ENCODE results near the gene RAD9A.
"Not testable (repeated sequence)": the region's sequence is repeated elsewhere in the genome, so short reads cannot be mapped to it uniquely, and the experiment has no call there.

RAD9A gene

DNA sequence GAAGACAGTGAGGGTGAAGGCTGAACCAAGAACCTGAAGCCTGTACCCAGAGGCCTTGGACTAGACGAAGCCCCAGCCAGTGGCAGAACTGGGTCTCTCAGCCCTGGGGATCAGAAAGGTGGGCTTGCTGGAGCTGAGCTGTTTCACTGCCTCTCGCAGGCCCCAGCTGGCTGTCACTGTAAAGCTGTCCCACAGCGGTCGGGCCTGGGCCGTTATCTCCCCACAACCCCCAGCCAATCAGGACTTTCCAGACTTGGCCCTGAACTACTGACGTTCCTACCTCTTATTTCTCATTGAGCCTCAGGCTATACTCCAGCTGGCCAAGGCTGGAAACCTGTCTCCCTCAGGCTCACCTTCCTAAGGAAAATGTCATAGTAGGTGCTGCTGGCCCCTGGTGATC lies 5.8 kb downstream of the RAD9A start:
- no peak for ATAC-seq

DNA sequence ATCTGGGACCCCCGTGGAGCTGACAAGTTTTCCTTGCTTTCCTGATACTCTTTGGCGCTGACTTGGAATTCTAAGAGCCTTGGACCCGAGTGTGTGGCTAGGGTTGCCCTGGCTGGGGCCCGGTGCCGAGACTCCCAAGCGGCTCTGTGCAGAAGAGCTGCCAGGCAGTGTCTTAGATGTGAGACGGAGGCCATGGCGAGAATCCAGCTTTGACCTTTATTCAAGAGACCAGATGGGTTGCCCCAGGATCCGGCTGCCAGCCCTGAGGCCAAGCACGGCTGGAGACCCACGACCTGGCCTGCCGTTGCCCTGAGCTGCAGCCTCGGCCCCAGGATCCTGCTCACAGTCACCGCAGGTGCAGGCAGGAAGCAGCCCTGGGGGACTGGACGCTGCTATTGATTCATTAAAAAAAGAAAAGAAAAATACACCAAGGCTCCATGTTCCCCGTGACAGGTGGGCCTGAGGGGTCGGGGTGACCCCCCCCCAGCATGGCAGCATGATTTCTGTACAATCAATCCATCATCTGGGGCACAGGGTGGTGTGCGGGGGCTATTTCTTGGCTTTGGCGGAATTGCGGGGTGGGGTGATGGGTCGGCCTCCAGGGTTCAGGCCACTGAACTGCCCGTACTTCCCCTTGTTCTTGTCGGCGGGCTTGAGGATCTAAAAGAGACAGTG lies 6.3 kb downstream of the RAD9A start:
- ATAC-seq: no peak

DNA sequence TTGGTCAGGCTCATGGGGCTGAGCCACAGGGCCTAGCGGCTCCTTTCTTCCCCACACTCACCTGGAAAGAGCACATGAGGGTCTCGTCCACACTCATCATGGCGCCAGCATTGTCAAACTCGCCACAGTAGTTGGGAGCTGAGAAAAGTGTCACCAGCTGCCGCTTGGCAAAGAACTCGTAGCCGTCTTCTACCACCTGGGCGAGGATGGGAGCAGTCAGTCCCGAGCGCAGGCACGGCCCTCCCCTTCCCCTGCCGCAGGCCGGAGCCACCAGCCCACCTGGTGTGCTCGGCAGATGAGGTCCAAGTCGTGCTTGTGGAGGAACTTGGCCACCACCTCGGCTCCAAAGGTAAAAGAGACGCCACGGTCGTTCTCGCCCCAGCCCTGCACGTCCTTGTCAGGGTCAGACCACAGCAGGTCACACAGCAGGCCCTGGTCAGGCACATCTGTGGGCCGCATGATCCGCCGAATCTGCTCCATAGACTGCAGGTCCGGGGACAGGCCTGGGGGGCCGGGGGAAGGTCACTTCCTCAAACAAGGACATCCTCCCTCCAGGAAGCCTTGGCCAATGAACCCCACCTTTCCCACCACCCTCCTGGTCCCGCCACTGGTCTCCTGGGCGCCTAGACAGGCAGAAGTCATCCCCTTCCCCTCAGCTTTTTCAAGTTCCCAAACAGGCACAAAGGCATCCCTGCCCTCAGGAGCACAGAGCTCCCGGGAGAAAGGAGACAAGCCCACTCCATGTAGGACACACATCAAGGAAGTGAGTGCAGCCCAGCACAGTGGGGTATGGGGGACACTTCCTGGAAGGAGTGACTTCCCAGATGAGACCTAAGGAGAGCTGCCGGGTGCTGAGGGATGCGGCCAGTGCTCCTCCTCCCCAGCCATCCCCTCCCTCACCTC lies 7.1 kb downstream of the RAD9A start:
- no peak for ATAC-seq

DNA sequence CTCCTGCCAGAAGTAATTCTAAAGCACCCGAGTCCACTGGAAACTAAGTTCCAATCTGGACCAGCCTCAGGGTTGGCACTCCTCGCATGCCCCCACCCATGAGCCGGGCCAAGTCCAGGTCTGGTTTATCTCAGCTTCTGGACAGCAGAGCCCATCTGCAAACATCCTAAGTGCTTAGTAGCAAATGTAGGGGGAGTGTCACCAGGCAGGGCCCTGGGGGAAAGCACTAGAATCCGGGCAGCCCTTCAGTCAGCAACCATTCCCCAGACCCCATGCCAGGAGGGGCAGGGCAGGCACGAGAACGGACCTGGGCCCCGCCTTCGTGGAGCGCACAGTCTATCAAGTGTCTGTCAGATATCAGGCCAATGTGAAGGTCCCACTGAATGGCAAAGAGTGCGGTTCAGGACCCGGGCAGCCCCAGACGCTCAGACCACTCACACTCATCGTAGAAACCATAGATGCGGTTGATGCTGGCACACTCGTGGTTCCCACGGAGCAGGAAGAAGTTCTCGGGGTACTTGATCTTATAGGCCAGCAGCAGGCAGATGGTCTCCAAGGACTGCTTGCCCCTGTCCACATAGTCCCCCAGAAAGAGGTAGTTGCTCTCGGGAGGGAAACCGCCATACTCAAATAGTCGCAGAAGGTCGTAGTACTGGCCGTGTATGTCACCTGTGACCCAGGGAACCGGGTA lies 8.6 kb downstream of the RAD9A start:
- ATAC-seq: no peak

DNA sequence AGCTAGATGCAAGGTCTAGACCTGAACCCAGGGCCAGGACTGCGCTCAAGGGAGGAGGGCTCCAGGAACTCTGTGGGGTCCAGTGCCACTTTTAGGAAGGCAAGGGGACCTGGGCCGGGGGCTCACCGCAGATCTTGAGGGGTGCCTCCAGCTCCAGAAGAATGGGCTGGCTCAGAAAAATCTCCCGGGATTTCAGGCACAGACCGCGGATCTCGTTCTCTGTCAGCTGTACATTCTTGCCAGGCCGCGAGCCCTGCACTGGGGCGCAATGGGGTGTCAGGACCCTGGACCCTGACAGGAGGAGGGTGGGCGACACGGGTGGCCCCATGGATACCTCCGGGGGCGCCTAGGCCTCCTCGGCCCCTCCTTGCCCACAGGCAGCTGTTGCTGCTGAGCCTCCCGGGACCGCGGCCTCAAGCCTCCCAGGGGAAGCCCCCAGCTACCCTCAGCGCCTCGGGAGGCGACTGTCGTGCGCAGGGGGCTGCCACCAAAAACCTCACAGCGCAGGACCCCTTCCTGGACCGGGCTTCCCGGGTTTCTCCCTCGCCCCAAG lies 9.2 kb downstream of the RAD9A start:
- ATAC-seq: peak in 1 of 2 donors; percentile 0

DNA sequence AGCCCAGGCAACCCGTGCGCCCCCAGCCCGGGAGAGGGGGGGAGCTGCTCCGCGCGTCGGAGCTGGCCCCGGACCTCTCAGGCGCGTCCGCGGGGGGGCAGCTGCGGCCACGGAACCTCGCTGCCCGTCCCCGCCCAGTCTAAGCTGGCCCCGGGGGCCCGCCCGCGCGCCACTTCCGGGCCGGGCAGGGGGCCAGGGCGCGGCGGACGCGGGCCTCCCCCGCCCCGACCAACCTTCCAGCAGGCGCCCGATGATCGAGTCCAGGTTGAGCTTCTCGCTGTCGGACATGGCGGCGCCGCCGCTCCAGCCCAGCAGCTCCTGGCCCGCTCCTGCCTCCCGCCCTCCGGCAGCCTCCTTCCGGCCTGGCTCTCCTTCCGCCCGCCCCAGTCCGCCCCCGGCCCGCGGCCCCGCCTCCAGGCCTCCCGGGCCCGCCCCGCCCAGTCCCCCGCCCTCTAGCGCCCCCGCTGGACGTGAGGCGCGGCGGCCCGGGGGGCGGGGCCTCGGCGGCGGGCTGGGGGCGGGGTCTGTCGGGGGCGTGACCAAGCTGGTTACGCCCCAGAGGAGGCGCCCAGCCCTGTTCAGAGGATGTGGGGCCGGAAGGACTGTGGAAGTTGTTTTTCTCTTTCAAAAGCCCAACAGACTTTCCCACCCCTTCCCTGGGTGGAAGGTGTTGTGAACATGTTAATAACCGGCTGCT lies 9.9 kb downstream of the RAD9A start, which contains the start of gene PPP1CA:
Gene PPP1CA (minus strand): TSS at position 364 of the 697 bp plus-strand sequence. CDS start 76 bp downstream, at position 288.
- ATAC-seq: peak; percentile 74 to 76

DNA sequence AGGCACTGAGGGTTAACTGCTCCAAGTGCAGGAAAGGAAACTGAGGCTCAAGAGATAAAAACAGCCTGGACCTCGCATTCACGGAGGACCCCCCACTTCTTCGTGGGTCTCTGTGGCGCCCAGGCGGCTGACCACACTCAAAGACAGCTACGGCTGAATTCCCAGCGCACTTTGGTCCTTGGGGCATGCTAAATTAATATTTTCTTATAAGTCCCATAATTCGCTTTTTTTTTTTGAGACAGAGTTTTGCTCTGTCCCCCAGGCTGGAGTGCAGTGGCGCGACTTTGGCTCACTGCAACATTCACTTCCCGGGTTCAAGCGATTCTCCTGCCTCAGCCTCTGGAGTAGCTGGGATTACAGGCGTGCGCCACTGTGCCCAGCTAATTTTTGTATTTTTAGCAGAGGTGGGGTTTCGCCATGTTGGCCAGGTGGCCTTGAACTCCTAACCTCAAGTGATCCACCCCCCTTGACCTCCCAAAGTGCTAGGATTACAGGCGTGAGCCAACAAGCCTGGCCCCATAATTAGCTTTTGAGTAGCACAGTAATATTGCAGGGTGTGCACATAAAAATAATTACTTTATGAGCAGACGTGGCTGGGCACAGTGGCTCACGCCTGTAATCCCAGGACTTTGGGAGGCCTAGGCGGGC lies 10.5 kb downstream of the RAD9A start:
- ATAC-seq: not testable (repeated sequence)

DNA sequence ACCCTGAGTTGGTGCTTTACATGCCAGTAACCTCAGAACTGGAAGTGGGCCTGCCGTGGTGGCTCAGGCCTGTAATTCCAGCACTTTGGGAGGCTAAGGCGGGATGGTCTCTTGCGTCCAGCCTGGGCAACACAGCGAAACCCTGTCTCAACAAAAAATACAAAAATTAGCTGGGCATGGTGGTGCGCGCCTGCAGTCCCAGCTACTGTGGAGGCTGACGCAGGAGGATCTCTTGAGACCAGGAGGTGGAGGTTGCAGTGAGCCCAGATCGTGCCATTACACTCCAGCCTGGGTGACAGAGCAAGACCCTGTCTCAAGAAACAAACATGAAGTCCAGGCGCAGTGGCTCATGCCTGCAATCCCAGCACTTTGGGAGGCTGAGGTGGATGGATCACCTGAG lies 11.3 kb downstream of the RAD9A start:
- not testable (repeated sequence) for ATAC-seq

DNA sequence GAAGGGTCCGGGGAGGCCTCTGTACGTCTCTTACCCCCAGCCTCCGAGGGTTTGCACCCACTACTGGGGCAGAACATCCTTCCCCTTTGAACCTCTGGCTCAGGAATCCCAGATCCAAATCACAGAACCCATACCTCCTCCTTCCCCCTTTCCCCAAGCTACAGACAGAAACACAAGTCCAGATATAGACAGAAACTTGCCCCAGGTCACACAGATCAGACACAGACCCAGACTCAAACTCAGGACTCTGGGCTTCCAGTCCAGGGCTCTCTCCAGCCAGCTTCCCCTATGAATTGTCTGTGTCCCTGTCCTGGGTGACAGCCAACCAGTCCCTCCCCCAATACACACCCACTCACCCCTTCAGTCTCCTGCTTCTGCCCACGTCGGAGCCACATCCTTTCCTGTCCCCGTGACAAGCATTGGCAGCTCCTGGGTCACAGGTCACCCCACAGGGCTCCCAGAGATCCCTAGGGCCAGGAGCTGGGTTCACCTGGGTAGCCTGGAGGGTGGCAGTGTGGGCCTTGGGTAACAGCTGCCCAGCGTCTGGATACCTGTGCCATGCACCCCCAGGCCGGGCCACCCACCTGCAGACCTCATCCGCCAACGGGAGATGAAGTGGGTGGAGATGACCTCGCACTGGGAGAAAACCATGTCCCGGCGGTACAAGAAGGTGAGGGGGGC lies 12.9 kb downstream of the RAD9A start:
- no peak for ATAC-seq

DNA sequence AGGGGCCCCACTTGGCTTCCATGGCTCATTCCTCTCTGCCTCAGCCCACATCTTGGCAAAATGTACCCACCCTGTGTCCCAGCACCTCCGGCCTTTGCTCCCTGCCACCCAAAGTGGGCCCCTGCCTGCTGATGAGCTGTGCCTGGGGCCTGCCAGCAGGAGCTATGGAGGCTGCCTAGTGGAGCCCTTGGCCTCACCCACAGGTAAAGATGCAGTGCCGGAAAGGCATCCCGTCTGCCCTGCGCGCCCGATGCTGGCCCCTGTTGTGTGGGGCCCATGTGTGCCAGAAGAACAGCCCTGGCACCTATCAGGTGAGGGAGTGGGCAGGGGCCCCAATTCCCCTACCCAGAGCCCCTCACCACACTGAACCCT lies 13.4 kb downstream of the RAD9A start:
- no peak for ATAC-seq

DNA sequence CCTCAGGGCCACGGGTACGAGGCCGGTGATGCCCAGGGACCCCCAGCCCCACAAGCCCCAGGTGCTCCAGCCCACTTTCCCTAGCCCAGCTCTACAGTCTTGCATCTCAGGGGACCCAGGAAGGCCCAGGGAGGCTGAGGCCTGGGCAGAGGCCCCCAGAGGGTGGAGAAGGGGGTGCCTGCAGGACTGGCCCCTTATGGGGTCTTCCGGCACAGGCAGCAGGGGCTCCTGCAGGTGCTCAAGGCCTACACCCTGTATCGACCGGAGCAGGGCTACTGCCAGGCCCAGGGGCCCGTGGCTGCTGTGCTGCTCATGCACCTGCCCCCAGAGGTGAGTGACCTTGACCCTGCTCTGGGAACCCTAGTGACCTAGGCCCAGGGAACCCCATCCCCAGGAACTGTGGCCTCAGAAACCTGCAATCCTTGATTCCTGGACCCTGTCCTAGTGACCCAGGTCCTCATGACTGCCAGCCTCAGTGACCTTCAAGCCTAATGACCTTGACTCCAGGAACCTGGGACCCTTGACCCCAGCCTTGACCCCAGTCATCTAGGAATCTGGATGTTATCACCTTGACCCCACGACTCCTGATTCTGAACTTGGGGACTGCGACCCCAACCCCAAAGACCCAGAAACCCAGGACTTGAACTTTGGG lies 14.0 kb downstream of the RAD9A start:
- no peak for ATAC-seq

DNA sequence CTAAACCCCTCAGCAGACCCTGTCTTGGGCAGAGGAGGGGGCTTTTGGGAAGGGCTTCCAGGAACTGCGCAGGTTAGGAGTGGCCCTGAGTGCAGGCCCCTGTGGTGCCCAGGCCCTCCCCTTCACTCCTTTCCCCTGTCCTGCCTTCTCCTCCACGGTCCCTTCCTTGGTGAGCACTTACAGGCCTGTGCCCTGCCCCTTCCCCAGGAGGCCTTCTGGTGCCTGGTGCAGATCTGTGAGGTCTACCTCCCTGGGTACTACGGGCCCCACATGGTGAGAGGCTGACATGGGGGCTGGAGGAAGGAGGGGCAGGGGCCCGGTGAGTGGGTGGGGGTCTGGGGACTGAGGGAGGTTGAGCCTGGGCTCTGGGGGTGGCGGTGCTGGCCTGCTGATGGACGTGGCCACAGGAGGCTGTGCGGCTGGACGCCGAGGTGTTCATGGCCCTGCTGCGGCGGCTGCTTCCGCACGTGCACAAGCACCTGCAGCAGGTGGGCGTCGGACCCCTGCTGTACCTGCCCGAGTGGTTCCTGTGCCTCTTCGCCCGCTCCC lies 14.7 kb downstream of the RAD9A start:
- no peak for ATAC-seq

DNA sequence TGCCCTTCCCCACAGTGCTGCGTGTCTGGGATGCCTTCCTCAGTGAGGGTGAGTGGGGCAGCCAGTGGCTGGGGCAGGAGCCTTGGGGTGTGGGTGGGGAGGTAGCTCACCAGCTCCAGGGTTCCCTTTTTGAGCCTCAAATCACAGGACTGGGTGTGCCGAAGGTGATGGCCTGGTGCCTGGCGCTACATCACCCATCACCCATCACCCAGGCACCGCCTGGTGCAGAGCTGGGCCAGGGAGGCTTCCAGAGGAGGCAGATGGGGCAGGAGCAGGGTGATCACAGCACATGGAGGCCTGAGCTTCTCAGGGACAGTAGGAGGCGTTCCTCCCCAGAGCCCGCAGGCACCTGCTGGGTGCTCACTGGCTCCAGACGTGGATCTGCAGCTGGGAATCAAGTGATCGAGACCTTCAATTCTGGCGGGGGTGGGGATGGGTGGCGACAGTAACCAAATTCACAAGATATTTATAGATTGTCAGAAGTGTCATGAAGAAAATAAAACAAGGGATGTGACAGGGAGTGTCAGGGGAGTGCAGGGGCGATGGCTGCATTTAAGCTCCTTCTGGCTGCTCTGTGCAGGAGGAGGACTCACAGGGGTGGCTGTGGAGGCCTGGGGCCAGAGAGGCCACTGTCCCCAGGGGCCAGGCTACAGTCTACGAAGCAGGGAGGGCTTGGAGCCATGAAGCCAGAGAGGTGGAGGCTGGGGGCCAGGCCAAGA lies 15.3 kb downstream of the RAD9A start:
- no peak for ATAC-seq

DNA sequence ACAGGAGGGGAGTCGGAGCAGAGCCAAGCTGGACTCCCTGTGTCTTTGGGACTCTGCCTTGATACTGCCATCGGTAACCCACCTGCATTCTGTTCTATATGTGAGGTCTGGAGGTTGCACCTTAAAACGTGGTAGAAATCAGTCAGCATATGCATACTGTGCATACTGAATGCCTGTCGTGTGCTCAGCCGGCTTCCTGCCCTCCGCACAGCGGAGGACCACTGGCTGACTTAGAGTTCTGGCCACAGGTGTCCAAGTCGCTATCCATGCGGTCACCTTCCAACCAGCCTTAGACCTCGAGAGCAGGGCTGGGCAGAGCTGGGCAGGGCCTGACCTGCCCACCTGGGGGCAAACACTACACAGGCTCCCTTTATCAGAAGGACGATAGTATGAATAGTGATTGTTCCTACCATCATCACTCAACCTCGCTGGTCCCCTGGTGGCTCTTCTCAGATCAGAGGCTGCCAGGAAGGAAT lies 15.9 kb downstream of the RAD9A start:
- no peak for ATAC-seq

DNA sequence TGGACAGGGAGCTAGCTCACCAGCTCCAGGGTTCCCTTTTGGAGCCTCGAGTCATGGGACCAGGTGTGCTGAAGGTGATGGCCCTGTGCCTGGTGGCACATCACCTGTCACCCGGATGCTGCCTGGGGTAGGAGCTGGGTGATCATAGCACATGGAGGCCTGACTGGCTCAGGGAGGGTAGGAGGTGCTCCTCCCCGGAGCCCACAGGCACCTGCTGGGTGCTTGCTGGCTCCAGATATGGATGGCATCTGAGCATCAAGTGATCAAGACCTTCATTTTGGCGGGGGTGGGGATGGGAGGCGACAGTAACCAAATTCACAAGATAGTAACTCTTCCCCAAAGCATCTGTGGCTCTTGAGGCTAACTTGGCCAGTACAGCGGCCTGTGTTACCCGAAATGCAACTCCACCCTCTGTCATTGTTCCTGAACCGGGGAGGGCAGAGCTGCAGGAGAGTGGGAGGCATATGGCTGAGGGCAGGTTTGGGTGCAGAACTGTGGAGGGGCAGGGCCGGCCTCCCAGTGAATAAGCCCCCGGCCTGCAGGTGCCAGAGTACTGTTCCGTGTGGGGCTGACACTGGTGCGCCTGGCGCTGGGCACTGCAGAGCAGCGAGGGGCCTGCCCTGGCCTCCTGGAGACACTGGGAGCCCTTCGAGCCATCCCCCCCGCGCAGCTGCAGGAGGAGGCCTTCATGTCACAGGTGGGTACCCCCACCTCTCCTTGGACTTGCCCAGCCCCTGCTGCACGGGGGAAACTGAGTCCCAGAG lies 16.8 kb downstream of the RAD9A start:
- no peak for ATAC-seq

DNA sequence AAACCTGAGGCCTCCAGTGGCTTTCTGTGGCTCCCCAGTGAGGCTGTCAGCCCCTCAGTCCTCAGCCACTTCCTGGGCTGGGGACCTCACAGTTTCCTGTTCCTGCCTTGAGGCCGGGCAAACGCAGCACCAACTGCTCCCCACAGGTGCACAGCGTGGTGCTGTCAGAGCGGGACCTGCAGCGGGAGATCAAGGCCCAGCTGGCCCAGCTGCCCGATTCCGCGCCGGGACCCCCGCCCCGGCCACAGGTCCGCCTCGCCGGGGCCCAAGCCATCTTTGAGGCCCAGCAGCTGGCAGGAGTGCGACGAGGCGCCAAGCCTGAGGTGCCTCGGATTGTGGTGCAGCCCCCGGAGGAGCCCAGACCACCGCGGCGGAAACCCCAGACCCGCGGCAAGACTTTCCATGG lies 17.5 kb downstream of the RAD9A start:
- peak; percentile 67 for ATAC-seq

DNA sequence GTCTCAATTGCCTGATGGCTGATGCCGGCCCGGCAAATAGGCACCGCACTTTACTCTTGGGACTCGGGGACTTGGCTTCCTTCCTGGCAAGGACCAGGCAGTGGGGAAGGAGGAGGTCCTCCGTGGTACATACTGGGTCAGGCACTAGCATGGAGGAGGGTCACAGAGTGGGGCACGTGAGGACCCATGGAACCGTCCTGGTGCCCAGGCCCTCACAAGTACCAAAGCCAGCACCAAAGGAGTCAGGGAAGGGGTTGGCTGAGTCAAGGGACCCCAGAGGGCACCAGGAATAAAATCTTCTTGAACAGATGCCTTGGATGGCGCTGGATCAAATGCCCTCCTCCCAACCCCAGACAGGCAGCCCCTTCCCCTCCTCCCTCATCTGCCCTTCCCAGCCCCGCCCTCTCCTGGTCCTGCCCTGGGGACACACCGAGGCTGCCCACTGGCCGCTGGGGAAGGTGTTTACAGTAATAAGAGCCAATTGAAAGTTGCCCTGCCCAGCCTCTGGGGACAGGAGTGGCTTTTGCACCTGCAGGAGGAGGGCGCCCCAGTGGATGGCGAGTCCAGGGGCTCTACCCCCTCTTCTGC lies 18.1 kb downstream of the RAD9A start:
- no peak for ATAC-seq

DNA sequence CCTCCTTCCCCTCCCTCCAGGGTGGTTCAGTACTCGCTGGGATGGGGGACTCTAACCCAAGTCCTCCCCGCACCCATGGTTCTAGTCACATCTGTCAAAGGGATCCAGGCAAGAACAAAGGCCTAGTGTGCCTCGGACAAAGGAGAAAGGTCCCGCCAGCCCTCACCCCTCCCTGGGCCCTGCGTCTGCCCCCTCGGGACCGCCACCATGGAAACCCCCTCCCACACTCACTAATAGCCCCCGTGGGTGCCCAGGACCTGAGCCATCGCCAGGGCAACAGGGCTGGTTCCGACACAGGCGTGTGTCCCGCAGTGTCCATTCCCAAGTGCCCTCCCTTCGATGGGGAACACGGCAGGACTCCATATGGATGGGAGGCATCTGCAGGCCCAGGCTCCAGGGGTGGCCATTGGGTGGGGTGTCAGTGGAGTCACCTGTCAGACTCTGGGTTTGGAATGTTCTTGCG lies 18.6 kb downstream of the RAD9A start:
- no peak for ATAC-seq

Data from activated CD4-positive, CD25-positive, alpha-beta regulatory T cell treated with anti-CD3 and anti-CD28 coated beads, Interleukin-2, amount 50 U/mL, for 24 hours (primary cell).